GM19099 (cell line): ENCODE data around the gene HINT1.

Source experiments
- POLR2A ChIP-seq: IDR thresholded peaks from 3 replicates; pipeline ENCODE4 v1.6.1; 2011; ENCODE audit warnings: low read depth; ENCODE audit not compliant: insufficient read length; ENCODE audit errors: extremely low read depth

Gene HINT1

DNA sequence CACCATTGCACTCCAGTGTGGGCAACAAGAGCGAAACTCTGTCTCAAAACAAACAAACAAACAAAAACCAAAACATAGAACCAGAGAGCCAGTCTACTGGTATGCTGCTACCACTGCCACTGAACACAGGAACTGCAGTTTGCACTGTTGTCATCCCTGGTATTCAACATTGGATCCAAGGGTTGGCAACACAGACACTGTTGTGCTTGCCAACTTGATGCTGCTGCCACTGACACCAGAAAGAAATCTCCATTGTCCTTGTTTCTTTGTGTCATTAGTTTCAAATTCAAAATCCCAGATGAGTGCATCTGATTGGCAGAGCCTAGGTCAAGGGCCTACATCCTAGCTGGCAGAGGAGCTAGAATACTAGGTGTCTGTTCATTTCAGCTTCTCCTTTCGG is 16.2 kb downstream of the HINT1 start:
- TF ChIP-seq POLR2A = no peak

DNA sequence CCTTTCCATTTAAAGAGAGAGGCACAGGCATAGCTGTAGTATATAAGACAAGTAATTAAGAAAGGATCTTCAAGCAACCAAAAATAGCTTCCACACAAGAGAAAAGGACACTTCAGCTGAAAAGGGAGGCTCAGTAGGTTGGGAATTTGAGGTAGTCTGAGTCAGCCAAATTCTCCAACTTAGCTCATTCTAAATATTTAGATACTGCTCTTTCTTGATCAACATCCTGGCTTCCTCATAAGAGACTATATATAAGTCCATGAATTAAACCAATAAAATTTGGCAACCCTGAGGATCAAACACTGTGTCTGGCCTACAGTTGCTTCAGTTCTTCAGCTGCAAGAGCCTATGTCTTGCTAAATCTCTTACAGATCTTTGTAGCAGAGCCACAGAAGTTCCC is 17.8 kb downstream of the HINT1 start:
- TF ChIP-seq POLR2A = no peak

DNA sequence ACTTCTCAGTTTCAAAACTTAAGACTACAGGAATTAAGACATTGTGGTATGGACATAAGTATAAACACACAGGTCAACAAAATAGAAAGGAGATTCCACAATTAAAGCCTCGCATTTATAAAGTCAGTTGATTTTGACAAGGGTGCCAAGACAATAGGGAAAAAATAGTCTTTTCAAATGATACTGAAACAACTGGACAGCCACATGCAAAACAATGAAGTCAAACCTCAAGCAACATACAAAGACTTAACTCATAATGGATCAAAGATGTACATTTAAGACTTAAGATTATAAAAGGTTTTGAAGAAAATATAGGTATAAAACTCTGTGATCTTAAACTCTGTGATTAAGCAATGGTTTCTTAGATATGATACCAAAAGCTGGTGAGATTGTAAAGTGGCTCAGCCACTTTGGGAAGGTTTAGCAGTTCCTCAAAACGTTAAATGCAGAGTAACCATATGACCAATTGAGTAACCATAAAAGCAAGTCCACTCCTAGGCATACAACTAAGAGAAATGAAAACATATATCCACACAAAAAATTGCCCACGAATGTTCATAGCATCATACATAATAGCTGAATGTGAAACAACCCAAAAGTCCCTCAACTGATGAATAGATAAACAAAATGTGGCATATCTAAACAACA is 22.0 kb downstream of the HINT1 start:
- no peak for TF ChIP-seq POLR2A

DNA sequence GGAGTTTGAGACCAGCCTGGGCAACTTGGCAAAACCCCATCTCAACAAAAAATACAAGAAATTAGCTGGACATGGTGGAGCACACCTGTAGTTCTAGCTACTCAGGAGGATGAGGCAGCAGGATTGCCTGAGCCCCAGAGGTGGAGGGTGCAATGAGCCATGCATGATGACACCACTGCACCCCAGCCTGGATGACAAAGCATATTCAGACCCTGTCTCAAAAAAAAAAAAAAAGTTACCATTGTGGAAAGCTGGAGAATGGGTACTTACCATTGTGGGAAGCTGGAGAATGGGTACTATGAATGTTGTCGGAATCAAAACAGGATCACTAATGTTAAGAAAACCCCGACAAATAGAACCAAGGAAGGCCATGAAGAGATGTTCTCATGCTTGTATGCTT is 25.7 kb downstream of the HINT1 start:
- TF ChIP-seq POLR2A = no peak

DNA sequence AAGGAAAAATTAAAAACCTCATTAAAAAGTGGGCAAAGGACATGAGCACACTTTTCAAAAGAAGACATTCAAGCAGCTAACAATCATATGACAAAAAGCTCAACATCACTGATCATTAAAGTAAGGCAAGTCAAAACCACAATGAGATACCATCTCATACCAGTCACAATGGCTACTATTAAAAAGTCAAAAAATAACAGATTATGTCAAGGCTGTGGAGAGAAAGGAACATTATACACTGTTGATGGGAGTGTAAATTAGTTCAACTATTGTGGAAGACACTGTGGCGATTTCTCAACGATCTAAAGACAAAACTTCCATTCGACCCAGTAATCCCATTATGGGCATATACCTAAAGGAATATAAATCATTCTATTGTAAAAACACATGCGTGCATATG is 35.8 kb downstream of the HINT1 start:
- TF ChIP-seq POLR2A = no peak

DNA sequence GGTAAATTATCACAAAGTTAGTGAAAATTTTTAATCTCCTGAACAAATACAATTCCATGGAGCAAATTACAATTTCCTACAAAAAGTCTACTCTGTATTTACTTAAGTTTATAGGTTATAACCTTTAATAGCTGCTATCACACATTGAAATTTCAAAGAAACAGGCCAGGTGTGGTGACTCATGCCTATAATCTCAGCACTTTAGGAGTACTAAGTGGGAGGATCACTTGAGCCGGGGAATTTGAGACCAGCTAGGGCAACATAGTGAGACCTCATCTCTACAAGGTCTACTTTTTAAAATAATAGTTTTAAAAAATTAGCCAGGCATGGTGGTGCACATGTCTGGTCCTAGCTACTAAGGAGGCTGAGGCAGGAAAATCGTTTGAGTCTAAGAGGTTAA is 50.3 kb downstream of the HINT1 start:
- TF ChIP-seq POLR2A = no peak

DNA sequence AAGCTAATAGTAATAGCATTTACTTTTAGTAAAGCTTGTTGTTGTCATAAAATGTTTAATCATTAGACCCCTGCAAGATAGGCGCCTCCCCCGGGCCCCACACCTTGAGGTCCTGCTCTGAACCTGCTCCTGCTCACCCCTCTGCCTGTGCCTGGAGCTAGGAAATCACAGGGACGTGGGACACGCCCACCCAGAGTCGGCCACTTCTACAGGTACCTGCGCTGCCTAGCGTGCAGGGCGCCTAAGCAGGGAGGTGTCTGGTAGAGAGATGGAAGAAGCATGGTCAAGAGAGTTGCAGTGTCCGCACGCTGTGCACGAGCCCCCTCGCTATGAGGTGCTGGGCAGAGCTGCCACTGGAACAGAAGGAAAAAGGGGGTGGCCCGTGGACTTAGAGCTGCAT is 52.6 kb downstream of the HINT1 start:
- no peak for TF ChIP-seq POLR2A

DNA sequence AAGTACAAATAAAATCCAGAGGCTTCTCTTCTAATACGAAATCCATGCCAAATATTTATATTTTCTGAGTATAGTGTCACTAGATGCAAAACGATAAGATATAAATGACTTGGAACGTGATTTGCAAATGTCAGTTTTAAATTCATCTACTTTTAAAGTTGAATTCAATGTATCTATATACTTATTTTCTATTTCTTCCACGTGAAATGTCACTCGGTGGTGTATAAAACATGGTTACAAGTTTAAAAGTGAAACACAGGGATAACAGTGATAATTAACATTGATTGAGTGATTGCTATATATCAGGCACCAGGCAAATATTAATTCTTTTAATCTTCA is 54.8 kb downstream of the HINT1 start:
- TF ChIP-seq POLR2A = no peak

DNA sequence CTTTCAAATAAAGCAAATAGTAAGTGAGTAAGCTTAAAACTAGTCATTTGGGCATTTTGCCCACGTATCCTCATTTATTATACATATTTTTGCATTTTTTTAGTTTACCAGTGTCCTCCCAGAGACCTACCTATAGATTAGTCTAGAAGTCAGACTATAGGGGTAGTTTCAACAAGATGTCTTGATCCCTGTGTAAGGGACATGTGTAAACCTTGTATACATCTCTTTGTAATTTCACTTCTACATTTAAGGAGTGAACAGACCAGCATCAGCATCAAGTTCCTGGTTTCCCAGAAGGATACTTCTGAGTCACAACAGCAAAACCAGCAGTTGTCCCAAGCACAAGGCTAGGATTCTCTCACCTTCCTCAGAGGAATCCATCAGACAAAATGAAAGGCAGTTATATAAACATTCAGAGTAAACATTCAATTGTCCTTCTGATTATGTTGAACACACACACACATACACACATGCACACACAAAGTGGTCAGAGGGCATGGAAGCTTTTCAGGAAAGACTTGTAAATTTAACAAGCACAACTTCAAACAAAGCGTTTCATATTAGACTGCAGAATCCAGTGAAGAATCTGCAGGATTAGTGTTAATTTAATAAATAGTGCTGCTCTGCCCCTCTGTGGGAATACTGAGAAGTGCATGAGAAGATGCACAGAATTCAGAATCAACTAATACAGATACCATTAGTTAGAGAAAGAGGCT is 55.4 kb downstream of the HINT1 start:
- no peak for TF ChIP-seq POLR2A
